HEK293T (cell line): ENCODE measurements around the gene BRINP1.

Experiments used
- ARNT ChIP-seq: fragments of 450-650 bp; IDR thresholded peaks from 2 replicates; pipeline ENCODE4 v1.6.1; 2017; ENCODE audit warnings: mild to moderate bottlenecking
- BHLHE40 ChIP-seq: fragments of 450-650 bp; IDR thresholded peaks from 2 replicates; pipeline ENCODE4 v1.6.1; 2016; ENCODE audit warnings: mild to moderate bottlenecking, moderate library complexity, borderline replicate concordance
- CTBP1 ChIP-seq: fragments of 450-650 bp; IDR thresholded peaks from 2 replicates; pipeline ENCODE4 v1.6.1; 2016; ENCODE audit warnings: borderline replicate concordance
- FOXM1 ChIP-seq: fragments of 450-650 bp; IDR thresholded peaks from 2 replicates; pipeline ENCODE4 v1.6.1; 2017; ENCODE audit warnings: mild to moderate bottlenecking, borderline replicate concordance
- HDGF ChIP-seq: fragments of 450-650 bp; IDR thresholded peaks from 2 replicates; pipeline ENCODE4 v1.6.1; 2017; ENCODE audit warnings: antibody characterized with exemption, borderline replicate concordance
- LEF1 ChIP-seq: fragments of 450-650 bp; IDR thresholded peaks from 2 replicates; pipeline ENCODE4 v1.6.1; 2017; ENCODE audit warnings: mild to moderate bottlenecking, borderline replicate concordance
- SUZ12 ChIP-seq: fragments of 450-650 bp; IDR thresholded peaks from 2 replicates; pipeline ENCODE4 v1.6.1; 2016; ENCODE audit warnings: mild to moderate bottlenecking

GRCh38 chr9:119251936-119252335 lies 117.3 kb downstream of the BRINP1 start:
- TF ChIP-seq SUZ12 (no peak), CTBP1 (no peak), FOXM1 (no peak), HDGF (no peak), BHLHE40 (no peak), LEF1 (no peak), ARNT (no peak)
